Smooth muscle cell (in vitro differentiated cells): Measurements from ENCODE around the gene METRNL. TPM values are rescaled to one million over a fixed set of nuclear protein-coding genes. Genes with fewer than 3 reads are reported as not detected.

Experiments used
- DNase-seq: peaks from one replicate; lab custom pipeline; 2025; ENCODE audit not compliant: unreplicated experiment; lab: John Stamatoyannopoulos, UW
- H2AFZ ChIP-seq: fragments of 200-600 bp; sonication (generic); 2 replicates; pipeline ENCODE4 v1.6.0; 2016; ENCODE audit warnings: antibody characterized with exemption, low read depth, mild to moderate bottlenecking
- H3F3A ChIP-seq: fragments of 200-600 bp; sonication (generic); 2 replicates; pipeline ENCODE4 v1.6.0; 2017; ENCODE audit warnings: antibody characterized with exemption, low read depth
- H3K27ac ChIP-seq: fragments of 200-600 bp; sonication (generic); 2 replicates; pipeline ENCODE4 v1.5.1; 2016; ENCODE audit warnings: low read depth, mild to moderate bottlenecking
- H3K27me3 ChIP-seq: fragments of 200-600 bp; sonication (generic); 2 replicates; pipeline ENCODE4 v1.6.1; 2016; ENCODE audit warnings: low read depth, mild to moderate bottlenecking
- H3K36me3 ChIP-seq: fragments of 200-600 bp; sonication (generic); 2 replicates; pipeline ENCODE4 v1.5.1; 2016; ENCODE audit warnings: low read depth
- H3K4me1 ChIP-seq: fragments of 200-600 bp; sonication (generic); 2 replicates; pipeline ENCODE4 v1.5.1; 2016; ENCODE audit warnings: low read depth
- H3K4me2 ChIP-seq: fragments of 200-600 bp; sonication (generic); 2 replicates; pipeline ENCODE4 v1.6.0; 2016; ENCODE audit warnings: mild to moderate bottlenecking
- H3K4me3 ChIP-seq: fragments of 200-600 bp; sonication (generic); 2 replicates; pipeline ENCODE4 v1.5.1; 2016; ENCODE audit warnings: mild to moderate bottlenecking
- H3K79me2 ChIP-seq: fragments of 200-600 bp; sonication (generic); 2 replicates; pipeline ENCODE4 v1.6.0; 2016; ENCODE audit warnings: low read depth, mild to moderate bottlenecking
- H3K9ac ChIP-seq: fragments of 200-600 bp; sonication (generic); 2 replicates; pipeline ENCODE4 v1.6.0; 2016; ENCODE audit warnings: low read depth
- H3K9me3 ChIP-seq: fragments of 200-600 bp; sonication (generic); replicated peaks from 2 replicates; pipeline ENCODE4 v1.5.1; 2016; ENCODE audit warnings: low read depth
- H4K20me1 ChIP-seq: fragments of 200-600 bp; sonication (generic); 2 replicates; pipeline ENCODE4 v1.6.0; 2016; ENCODE audit warnings: low read depth
- WGBS: methylation state at CpG from one replicate; pipeline ENCODE4 v1.1.7; 2016; ENCODE audit warnings: low lambda C conversion rate; 5-methylcytosine and 5-hydroxymethylcytosine counted together
- polyA plus RNA-seq: library from polyadenylated mRNA; unstranded; fragments of >200 nt; fragmentation: Nextera tagmentation; extraction: Ambion mirVana; gene quantifications from 2 replicates; pipeline ENCODE4 v1.2.1, GENCODE V29; 2016
- total RNA-seq: library from RNA; depleted of rRNA; stranded (reverse); fragments of >200 nt; gene quantifications from 2 replicates; pipeline ENCODE4 v1.2.3, GENCODE V29; 2014
- TF ChIP-seq, protein P1 (sequence below): fragments of 200-600 bp; sonication (generic); IDR thresholded peaks from 2 replicates; pipeline ENCODE4 v1.5.1; 2017; ENCODE audit warnings: borderline replicate concordance, mild to moderate bottlenecking, antibody characterized with exemption; ENCODE audit not compliant: insufficient read depth, poor library complexity, severe bottlenecking

The METRNL gene
- total and polyA plus RNA-seq, 2 experiments from 2014 or later, result 55.6 to 98.1 TPM

DNA sequence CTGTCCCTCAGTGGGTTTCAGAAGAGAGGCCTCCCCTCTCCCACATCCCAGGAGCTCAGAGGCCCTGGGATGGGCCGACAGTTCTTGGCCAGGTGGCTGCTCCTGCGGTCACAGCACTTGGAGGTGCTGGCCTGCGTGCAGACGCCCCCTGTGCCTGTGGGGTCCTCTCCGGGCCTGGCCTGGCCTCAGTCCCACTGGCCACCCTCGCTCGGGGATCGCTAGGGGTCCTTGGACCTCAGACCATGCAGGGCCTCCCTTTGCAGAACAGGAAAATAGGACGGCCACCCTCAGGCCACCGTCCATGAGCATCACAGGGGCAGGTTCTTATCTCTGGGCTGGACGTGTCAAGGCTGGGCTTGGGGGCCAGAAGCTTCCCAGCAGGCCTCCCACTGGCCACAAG, 30.0 kb downstream of the METRNL start:
- no peaks in the 10 kb centered on the region for H3K27me3 ChIP-seq
- H3F3A ChIP-seq, result no peaks in the 10 kb centered on the region
- no peak overlapping the region for H3K4me3 ChIP-seq
- peak overlapping the region; percentile 22 for H3K9ac ChIP-seq
- no peaks in the 10 kb centered on the region for H4K20me1 ChIP-seq
- H3K36me3 ChIP-seq, result no peaks in the 10 kb centered on the region
- WGBS, result 68% methylated on average over 11 of the region's 11 CpGs
- no peaks in the 10 kb centered on the region for H3K4me1 ChIP-seq
- no peaks in the 10 kb centered on the region for H3K9me3 ChIP-seq
- TF ChIP-seq, protein P1, sequence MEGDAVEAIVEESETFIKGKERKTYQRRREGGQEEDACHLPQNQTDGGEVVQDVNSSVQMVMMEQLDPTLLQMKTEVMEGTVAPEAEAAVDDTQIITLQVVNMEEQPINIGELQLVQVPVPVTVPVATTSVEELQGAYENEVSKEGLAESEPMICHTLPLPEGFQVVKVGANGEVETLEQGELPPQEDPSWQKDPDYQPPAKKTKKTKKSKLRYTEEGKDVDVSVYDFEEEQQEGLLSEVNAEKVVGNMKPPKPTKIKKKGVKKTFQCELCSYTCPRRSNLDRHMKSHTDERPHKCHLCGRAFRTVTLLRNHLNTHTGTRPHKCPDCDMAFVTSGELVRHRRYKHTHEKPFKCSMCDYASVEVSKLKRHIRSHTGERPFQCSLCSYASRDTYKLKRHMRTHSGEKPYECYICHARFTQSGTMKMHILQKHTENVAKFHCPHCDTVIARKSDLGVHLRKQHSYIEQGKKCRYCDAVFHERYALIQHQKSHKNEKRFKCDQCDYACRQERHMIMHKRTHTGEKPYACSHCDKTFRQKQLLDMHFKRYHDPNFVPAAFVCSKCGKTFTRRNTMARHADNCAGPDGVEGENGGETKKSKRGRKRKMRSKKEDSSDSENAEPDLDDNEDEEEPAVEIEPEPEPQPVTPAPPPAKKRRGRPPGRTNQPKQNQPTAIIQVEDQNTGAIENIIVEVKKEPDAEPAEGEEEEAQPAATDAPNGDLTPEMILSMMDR, result no peak
- H3K4me2 ChIP-seq, result peak overlapping the region; percentile 59
- DNase-seq, result no peak
- no peaks in the 10 kb centered on the region for H3K79me2 ChIP-seq
- H3K27ac ChIP-seq, result peak overlapping the region; percentile 92
- no peak overlapping the region for H2AFZ ChIP-seq

GRCh38 chr17:83109793-83110645, 30.6 kb downstream of the METRNL start:
- H3K36me3 ChIP-seq, result no peaks in the 10 kb centered on the region
- DNase-seq, result peak; percentile 63
- H3K4me1 ChIP-seq, result no peaks in the 10 kb centered on the region
- H2AFZ ChIP-seq, result no peak overlapping the region
- H3K79me2 ChIP-seq, result no peaks in the 10 kb centered on the region
- WGBS, result 35% methylated on average over 34 of the region's 37 CpGs
- peak overlapping the region; percentile 70 for H3K4me2 ChIP-seq
- no peaks in the 10 kb centered on the region for H4K20me1 ChIP-seq
- TF ChIP-seq, protein P1, result no peak
- H3F3A ChIP-seq, result no peaks in the 10 kb centered on the region
- no peak overlapping the region for H3K4me3 ChIP-seq
- H3K27me3 ChIP-seq, result no peaks in the 10 kb centered on the region
- H3K9me3 ChIP-seq, result no peaks in the 10 kb centered on the region
- peak overlapping the region; percentile 75 for H3K9ac ChIP-seq
- peak overlapping the region; percentile 92 for H3K27ac ChIP-seq

DNA sequence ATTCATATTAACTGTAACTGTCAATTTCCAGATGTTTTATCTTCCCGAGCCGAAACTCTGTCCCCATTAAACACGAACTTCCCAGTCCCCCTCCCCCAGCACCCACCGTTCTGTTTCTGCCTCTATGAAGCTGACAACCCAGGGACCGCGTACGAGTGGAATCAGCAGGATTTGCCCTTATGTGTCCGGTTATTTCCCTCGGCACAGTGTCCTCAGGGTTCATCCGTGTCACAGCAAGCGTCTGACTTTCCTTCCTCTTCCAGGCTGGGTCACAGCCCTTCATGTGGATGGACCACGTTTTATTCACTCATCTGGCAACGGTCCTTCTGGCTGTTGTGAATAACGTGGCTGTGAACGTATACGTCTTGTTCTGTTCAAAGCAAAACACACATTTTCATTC, 31.3 kb downstream of the METRNL start:
- no peaks in the 10 kb centered on the region for H3K79me2 ChIP-seq
- TF ChIP-seq, protein P1, result no peak
- H3K4me3 ChIP-seq, result no peak overlapping the region
- H4K20me1 ChIP-seq, result no peaks in the 10 kb centered on the region
- no peaks in the 10 kb centered on the region for H3K36me3 ChIP-seq
- no peak overlapping the region for H2AFZ ChIP-seq
- no peaks in the 10 kb centered on the region for H3F3A ChIP-seq
- H3K4me1 ChIP-seq, result no peaks in the 10 kb centered on the region
- peak overlapping the region; percentile 70 for H3K4me2 ChIP-seq
- H3K27ac ChIP-seq, result peak overlapping the region; percentile 92
- DNase-seq, result no peak
- 23% methylated on average over 16 of the region's 16 CpGs for WGBS
- no peaks in the 10 kb centered on the region for H3K9me3 ChIP-seq
- H3K27me3 ChIP-seq, result no peaks in the 10 kb centered on the region
- peak overlapping the region; percentile 75 for H3K9ac ChIP-seq
